ACC112 (cell line): ENCODE results near the gene COX6B2.
"Not testable (repeated sequence)": the region's sequence is repeated elsewhere in the genome, so short reads cannot be mapped to it uniquely, and the experiment has no call there.

ENCODE experiments used
- H2AFZ ChIP-seq: fragments of 200-600 bp; sonication (generic); one replicate; pipeline ENCODE4 v1.6.0; 2017; ENCODE audit warnings: antibody characterized with exemption, low read length; ENCODE audit not compliant: unreplicated experiment
- H3K27ac ChIP-seq: fragments of 200-600 bp; sonication (generic); 2 replicates; pipeline ENCODE4 v1.5.1; 2014; ENCODE audit warnings: low read depth, mild to moderate bottlenecking, antibody characterized with exemption, low read length, moderate library complexity
- H3K27me3 ChIP-seq: fragments of 200-600 bp; sonication (generic); 2 replicates; pipeline ENCODE4 v1.6.1; 2014; ENCODE audit warnings: mild to moderate bottlenecking, antibody characterized with exemption, low read length, moderate library complexity, mixed read lengths; ENCODE audit not compliant: insufficient read depth
- H3K36me3 ChIP-seq: fragments of 200-600 bp; sonication (generic); 2 replicates; pipeline ENCODE4 v1.6.1; 2016; ENCODE audit warnings: mild to moderate bottlenecking, antibody characterized with exemption, low read length, moderate library complexity, mixed read lengths; ENCODE audit not compliant: insufficient read depth
- H3K4me1 ChIP-seq: fragments of 200-600 bp; sonication (generic); one replicate; pipeline ENCODE4 v1.6.1; 2016; ENCODE audit warnings: low read length, mixed read lengths; ENCODE audit not compliant: insufficient read depth, unreplicated experiment, control insufficient read depth
- H3K4me3 ChIP-seq: fragments of 200-600 bp; sonication (generic); 2 replicates; pipeline ENCODE4 v1.5.1; 2014; ENCODE audit warnings: mild to moderate bottlenecking, low read depth, low read length
- H3K79me2 ChIP-seq: fragments of 200-600 bp; sonication (generic); one replicate; pipeline ENCODE4 v1.6.0; 2016; ENCODE audit warnings: low read length; ENCODE audit not compliant: control insufficient read depth, unreplicated experiment, insufficient read depth

COX6B2 gene

DNA sequence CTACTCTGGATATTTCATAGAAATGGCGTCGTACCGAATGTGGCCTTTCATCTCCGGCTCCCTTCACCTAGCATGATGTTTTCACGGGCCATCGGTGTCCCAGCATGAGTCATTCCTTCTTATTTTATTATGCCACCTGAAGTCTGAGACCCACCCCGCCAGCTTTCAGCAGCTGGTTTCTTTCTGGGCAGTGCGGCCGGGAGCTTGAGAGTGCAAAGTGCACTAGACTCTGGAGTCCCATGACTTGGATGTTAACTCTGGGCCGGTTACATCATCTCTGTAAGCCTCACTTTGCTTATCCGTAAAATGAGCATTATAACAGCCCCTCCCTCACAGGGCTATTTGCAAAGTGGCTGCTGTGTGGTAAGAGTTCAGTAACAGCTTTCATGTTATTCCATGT is 20.6 kb downstream of the COX6B2 start:
- no peaks in the 10 kb centered on the region for H3K79me2 ChIP-seq
- no peak overlapping the region for H3K27ac ChIP-seq
- no peak overlapping the region for H2AFZ ChIP-seq
- H3K27me3 ChIP-seq, result no peaks in the 10 kb centered on the region
- H3K4me3 ChIP-seq, result no peak overlapping the region
- peaks cover 3% of the 10 kb centered on the region for H3K4me1 ChIP-seq
- H3K36me3 ChIP-seq, result no peaks in the 10 kb centered on the region

DNA sequence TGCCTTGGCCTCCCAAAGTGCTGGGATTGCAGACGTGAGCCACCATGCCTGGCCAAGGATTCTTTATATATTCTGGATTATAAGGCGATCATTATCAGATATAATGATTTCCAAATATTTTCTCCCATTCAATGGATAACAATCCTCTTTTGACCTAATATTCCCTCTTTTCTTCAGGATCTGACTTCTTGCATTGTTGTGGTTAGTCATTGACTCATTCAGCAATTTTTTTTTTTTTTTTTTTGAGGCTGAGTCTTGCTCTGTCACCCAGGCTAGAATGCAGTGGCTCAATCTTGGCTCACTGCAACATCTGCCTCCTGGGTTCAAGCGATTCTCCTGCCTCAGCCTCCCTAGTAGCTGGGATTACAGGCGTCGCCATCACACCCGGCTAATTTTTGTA is 24.7 kb downstream of the COX6B2 start:
- H2AFZ ChIP-seq, H3K4me3 ChIP-seq, H3K27ac ChIP-seq, H3K79me2 ChIP-seq, H3K27me3 ChIP-seq, H3K4me1 ChIP-seq, H3K36me3 ChIP-seq: not testable (repeated sequence)

DNA sequence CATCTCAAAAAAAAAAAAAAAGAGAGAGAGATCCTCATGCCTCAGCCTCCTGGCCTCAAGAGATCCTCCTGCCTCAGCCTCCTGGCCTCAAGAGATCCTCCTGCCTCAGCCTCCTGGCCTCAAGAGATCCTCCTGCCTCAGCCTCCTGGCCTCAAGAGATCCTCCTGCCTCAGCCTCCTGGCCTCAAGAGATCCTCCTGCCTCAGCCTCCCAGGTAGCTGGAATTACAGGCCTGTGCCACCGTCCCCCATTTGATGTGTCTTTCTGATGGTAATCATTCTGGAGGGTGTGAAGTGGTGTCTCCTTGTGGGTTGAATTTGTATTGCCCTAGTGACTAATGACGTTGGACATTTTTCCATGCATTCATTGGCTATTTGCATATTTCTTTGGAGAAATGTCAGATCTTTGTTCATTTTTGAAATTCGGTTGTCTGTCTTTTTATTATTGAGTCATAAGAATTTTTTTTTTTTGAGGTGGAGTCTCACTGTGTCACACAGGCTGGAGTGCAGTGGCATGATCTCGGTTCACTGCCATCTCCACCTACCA is 25.7 kb downstream of the COX6B2 start:
- H3K36me3 ChIP-seq, H3K4me3 ChIP-seq, H2AFZ ChIP-seq, H3K27ac ChIP-seq, H3K27me3 ChIP-seq, H3K4me1 ChIP-seq, H3K79me2 ChIP-seq: not testable (repeated sequence)

DNA sequence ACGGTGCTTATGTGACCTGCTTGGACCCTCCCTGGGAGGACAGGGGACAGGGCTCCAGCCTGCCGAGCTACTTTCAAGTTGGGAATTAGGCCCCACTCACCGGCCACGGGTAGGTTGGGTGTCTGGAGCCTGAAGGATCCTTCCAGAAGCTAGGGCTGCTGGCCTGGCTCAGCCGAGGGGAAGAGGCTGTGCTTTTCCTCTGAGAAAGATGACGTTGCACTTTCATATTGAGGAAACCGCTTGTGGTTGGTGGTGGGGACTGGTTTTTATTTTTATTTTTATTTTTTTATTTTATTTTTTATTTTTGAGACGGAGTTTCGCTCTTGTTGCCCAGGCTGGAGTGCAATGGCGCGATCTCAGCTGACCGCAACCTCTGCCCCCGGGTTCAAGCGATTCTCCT is 29.3 kb downstream of the COX6B2 start, which contains the start of gene TMEM150B:
Gene TMEM150B, minus strand, starts transcription at position 170 of the 400 bp plus-strand sequence. CDS start 4,305 bp downstream, outside the sequence.
- Histone ChIP-seq H3K36me3 (no peaks in the 10 kb centered on the region), H2AFZ (no peak within 1 kb of the TSS), H3K4me1 (peaks cover 4% of the 10 kb centered on the region), H3K27ac (no peak within 1 kb of the TSS), H3K4me3 (no peak within 1 kb of the TSS), H3K79me2 (no peaks in the 10 kb centered on the region), H3K27me3 (no peaks in the 10 kb centered on the region)

DNA sequence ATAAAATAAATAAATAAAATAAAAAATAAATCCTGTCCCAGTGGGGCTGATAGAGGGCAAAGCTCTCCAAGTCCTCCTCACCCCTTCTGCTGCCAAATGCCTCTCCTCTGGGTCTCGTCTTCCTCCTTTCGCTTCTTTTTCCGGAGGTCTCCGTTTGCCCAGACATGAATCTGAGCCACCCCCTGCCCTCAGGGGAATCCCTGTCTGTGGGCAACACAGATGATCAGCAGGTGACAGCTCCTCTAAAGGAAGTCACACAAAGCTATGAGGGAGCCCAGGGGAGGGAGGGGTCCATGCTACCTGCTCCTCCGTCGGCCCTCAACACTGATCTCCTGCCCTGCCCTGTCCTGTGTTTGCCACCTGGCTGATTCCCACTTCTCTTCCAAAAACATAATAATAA is 29.9 kb downstream of the COX6B2 start:
- peaks cover 4% of the 10 kb centered on the region for H3K4me1 ChIP-seq
- H3K79me2 ChIP-seq, result no peaks in the 10 kb centered on the region
- H3K27ac ChIP-seq, result no peak overlapping the region
- no peaks in the 10 kb centered on the region for H3K27me3 ChIP-seq
- no peak overlapping the region for H3K4me3 ChIP-seq
- no peak overlapping the region for H2AFZ ChIP-seq
- H3K36me3 ChIP-seq, result no peaks in the 10 kb centered on the region

DNA sequence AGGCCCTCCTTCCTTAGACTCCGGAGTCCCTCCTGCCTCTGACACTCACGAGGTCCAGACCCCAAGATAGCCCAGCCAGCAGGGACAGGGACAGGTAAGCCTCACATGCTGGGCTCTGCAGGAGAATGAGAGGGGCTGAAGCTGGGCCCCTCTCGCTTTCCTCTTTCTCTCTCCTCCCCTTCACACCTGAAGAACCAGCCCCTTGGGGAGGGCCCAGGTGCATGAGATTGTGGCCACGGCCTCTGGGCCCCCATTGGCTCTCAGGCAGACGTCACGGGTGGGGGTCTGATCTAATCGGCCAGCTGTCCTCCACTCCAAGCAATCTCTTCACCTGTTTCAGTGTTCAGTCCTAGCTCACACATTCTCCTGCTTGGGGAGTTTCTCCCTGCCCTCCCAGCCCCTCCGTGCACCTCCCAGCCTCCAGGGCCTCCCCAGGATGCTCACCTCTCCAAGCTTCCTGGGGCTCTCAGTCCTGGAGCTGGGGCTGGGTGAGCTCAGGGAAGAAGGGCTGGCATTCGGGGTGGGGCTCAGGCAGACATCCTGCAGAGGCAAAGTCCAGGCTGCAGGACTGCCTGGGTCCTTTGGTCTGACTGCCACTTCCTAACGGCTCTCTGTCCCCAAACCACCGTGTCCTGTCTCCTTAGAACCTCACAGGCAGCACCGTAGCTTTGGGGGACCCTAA is 32.2 kb downstream of the COX6B2 start:
- Histone ChIP-seq H3K79me2 (no peaks in the 10 kb centered on the region), H2AFZ (no peak overlapping the region), H3K27me3 (no peaks in the 10 kb centered on the region), H3K36me3 (no peaks in the 10 kb centered on the region), H3K4me3 (no peak overlapping the region), H3K27ac (no peak overlapping the region), H3K4me1 (no peaks in the 10 kb centered on the region)

DNA sequence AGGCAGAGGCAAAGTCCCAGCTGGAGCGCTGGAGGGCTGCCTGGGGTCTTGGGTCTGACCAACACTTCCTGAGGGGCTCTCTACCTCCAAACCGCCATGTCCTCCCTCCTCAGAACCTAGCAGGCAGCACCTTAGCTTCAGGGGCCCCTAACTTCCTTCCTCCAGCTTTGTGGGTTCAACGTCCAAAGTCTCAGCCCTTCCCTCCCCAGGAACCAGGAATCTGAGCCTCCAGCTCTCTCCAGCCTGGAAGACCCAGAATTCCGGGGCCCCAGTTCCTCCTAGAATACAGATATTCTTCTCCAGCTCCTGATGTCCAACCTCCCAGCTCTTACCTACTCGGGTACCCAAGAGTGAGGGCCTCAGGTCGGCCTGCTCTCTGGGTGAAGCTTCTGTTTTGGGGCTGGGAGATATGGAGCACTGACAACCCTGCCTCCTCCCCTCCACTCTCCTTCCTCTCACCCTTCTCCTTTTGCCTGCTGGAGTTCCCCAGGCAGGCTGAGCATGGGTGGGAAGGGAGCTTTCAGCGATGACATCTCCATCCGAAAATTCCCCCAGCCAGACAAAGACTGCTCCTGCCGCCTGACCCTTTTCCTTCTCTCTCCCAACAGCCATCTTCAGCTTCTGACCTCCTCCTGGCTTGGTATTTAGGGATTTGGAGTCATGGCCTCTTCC is 32.9 kb downstream of the COX6B2 start:
- H3K4me3 ChIP-seq, result no peak overlapping the region
- no peak overlapping the region for H3K27ac ChIP-seq
- no peaks in the 10 kb centered on the region for H3K36me3 ChIP-seq
- H3K4me1 ChIP-seq, result no peaks in the 10 kb centered on the region
- no peaks in the 10 kb centered on the region for H3K79me2 ChIP-seq
- no peaks in the 10 kb centered on the region for H3K27me3 ChIP-seq
- H2AFZ ChIP-seq, result no peak overlapping the region

DNA sequence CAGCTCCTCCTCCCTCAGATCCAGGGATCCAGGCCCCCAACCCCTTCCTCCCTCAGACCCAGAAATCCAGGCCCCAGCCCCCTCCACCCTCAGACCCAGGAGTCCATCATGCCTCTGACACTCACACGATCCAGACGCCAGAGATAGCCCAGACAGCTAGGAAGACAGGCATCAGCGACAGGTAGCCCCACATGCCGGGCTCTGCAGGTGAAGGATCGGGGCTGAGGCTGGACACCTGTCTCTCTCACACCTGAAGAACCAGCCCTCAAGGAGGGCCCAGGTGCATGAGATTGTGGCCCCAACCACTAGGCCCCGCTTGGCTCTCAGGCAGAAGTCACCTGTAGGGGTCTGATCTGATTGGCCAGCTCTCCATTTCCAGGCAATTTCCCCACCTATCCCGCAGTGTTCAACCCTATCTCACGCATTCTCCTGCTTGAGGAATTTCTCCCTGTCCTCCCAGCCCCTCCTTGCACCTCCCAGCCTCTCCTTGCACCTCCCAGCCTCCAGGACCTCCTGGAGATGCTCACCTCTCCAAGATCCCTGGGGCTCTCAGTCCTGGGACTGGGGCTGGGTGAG is 33.6 kb downstream of the COX6B2 start:
- Histone ChIP-seq H3K27ac (no peak overlapping the region), H3K79me2 (no peaks in the 10 kb centered on the region), H3K4me1 (no peaks in the 10 kb centered on the region), H3K4me3 (no peak overlapping the region), H3K36me3 (no peaks in the 10 kb centered on the region), H2AFZ (no peak overlapping the region), H3K27me3 (no peaks in the 10 kb centered on the region)

DNA sequence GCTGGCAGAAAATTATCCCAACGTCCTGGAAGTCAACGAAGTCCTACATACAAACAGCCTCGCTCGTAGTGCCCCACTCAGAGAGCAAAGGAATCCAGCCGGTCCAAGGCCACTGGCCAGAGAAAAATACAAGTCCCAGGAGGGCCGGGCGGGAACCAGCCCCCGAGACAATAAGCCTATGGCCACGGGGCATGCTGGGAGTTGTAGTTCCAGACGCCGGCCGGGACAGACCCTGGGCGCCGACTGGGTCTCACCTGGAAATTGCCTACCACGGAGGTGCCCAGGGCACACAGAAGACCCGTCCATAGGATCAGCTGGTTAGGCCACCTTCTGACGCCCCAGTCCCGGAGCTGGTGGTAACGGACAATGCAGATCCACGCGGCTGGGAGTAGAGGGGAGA is 34.7 kb downstream of the COX6B2 start:
- no peak overlapping the region for H2AFZ ChIP-seq
- no peaks in the 10 kb centered on the region for H3K79me2 ChIP-seq
- no peak overlapping the region for H3K27ac ChIP-seq
- H3K36me3 ChIP-seq, result no peaks in the 10 kb centered on the region
- H3K27me3 ChIP-seq, result no peaks in the 10 kb centered on the region
- H3K4me3 ChIP-seq, result no peak overlapping the region
- H3K4me1 ChIP-seq, result no peaks in the 10 kb centered on the region

DNA sequence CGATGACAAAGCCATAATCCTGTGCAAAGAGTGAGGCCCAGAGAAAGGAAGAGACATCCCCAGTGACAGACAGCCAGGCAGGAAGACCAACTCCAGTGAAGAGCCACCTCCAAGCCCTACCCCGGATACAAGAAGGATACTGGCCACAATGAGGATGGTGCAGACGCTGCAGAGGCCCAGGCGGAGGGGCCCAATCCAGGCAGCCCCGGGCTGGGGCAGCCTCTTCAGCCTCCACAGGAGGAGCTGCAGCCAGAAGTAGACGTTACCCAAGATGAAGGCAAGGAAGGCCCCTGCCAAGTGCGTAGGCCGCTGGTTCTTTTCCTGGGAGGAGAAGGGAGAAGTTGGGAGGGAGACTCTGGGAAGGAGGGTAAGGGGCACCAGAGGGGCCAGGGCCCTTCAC is 37.9 kb downstream of the COX6B2 start:
- H2AFZ ChIP-seq, result no peak overlapping the region
- no peak overlapping the region for H3K27ac ChIP-seq
- no peaks in the 10 kb centered on the region for H3K27me3 ChIP-seq
- H3K36me3 ChIP-seq, result no peaks in the 10 kb centered on the region
- no peak overlapping the region for H3K4me3 ChIP-seq
- H3K79me2 ChIP-seq, result no peaks in the 10 kb centered on the region
- H3K4me1 ChIP-seq, result no peaks in the 10 kb centered on the region
